HepG2 (cell line): Measurements from ENCODE around the gene UNKL. TPM values are rescaled to one million over a fixed set of nuclear protein-coding genes. Genes with fewer than 3 reads are reported as not detected.

Experiments
- ATF4 ChIP-seq, 2 experiments: fragments of 450-650 bp in 1 of 2; sonication (generic) in 1 of 2; formaldehyde crosslinking; IDR thresholded peaks; 2 replicates each; pipeline versions ENCODE4 v1.5.0 to v1.8.0; 2020 to 2022; ENCODE audit warnings: mild to moderate bottlenecking in 1 of 2, missing genetic modification reagents in 1 of 2
- BCL3 ChIP-seq: sonication (generic); formaldehyde crosslinking; IDR thresholded peaks from 2 replicates; pipeline ENCODE4 v1.5.1; 2020; ENCODE audit warnings: mild to moderate bottlenecking, missing genetic modification reagents, moderate library complexity
- HDAC2 ChIP-seq: sonication (generic); formaldehyde crosslinking; IDR thresholded peaks from 2 replicates; pipeline ENCODE4 v1.4.0; 2020; ENCODE audit warnings: missing genetic modification reagents
- MNT ChIP-seq: fragments of 450-650 bp; IDR thresholded peaks from 2 replicates; pipeline ENCODE4 v1.6.1; 2016
- NCOA1 ChIP-seq: sonication (generic); formaldehyde crosslinking; IDR thresholded peaks from 2 replicates; pipeline ENCODE4 v1.9.0; 2021; ENCODE audit warnings: missing genetic modification reagents
- NR0B2 ChIP-seq: sonication (generic); formaldehyde crosslinking; IDR thresholded peaks from 2 replicates; pipeline ENCODE4 v1.4.0; 2020; ENCODE audit warnings: mild to moderate bottlenecking, missing genetic modification reagents
- PRDM10 ChIP-seq: sonication (generic); formaldehyde crosslinking; IDR thresholded peaks from 2 replicates; pipeline ENCODE4 v1.4.0; 2020; ENCODE audit warnings: low read depth, missing genetic modification reagents
- SP5 ChIP-seq: IDR thresholded peaks from 2 replicates; pipeline ENCODE4 v1.6.1; 2016; ENCODE audit warnings: low read depth, borderline replicate concordance
- ZFP1 ChIP-seq: IDR thresholded peaks from 2 replicates; pipeline ENCODE4 v1.6.1; 2016
- ZNF12 ChIP-seq: sonication (generic); formaldehyde crosslinking; IDR thresholded peaks from 2 replicates; pipeline ENCODE4 v1.5.0; 2020; ENCODE audit warnings: missing genetic modification reagents
- ZNF207 ChIP-seq: fragments of 450-650 bp; IDR thresholded peaks from 2 replicates; pipeline ENCODE4 v1.6.1; 2016; ENCODE audit warnings: antibody characterized with exemption, borderline replicate concordance
- ZNF598 ChIP-seq: sonication (generic); formaldehyde crosslinking; IDR thresholded peaks from 2 replicates; pipeline ENCODE4 v1.5.1; 2020; ENCODE audit warnings: mild to moderate bottlenecking, missing genetic modification reagents, borderline replicate concordance
- ZNF609 ChIP-seq: sonication (generic); formaldehyde crosslinking; IDR thresholded peaks from 2 replicates; pipeline ENCODE4 v1.4.0; 2020; ENCODE audit warnings: mild to moderate bottlenecking, missing genetic modification reagents, borderline replicate concordance
- ZNF816 ChIP-seq: sonication (generic); formaldehyde crosslinking; IDR thresholded peaks from 2 replicates; pipeline ENCODE4 v1.8.0; 2022; ENCODE audit warnings: missing genetic modification reagents, mild to moderate bottlenecking, borderline replicate concordance
- polyA plus RNA-seq, 8 experiments: library from polyadenylated mRNA; depleted of rRNA in 3 of 8; stranded (reverse) in 7 of 8; unstranded in 1 of 8; fragments of >200 nt; fragmentation: Illumina TruSeq in 4 of 8; extraction: Trizol in 4 of 8; gene quantifications; 2 replicates each; pipeline versions ENCODE4 v1.2.1 to v1.2.3, GENCODE V29; 2011 to 2016; ENCODE audit warnings: low read depth in 4 of 8, missing spikeins in 1 of 8, mixed read lengths in 1 of 8; ENCODE audit not compliant: insufficient read depth in 1 of 8
- total RNA-seq, 5 experiments: library from RNA; depleted of rRNA; stranded (reverse); fragments of >200 nt; fragmentation: Illumina TruSeq; extraction: Trizol; gene quantifications; 2 replicates each; pipeline ENCODE4 v1.2.3, GENCODE V29; 2016; ENCODE audit warnings: low read depth in 1 of 5

The UNKL gene
- total and polyA plus RNA-seq, 2 of the 13 experiments (the other 11 are each of a cell fraction or from before 2014, with no cell fraction given): 10.4 to 17.6 TPM

- TF ChIP-seq MNT (no peak), SP5 (CRISPR knock-in tag) (peak; percentile 65; the same call in 1 of the 2 replicates), PRDM10 (CRISPR knock-in tag) (no peak), HDAC2 (CRISPR knock-in tag) (no peak), ZNF598 (no peak), NR0B2 (CRISPR knock-in tag) (no peak), ZNF609 (0 out of 2 replicates have a peak, but pooled peaks have one; percentile 9), ZNF12 (CRISPR knock-in tag) (peak; percentile 58; the same call in 1 of the 2 replicates), NCOA1 (CRISPR knock-in tag) (no peak), BCL3 (peak; percentile 83; the same call in 1 of the 2 replicates), ATF4 (CRISPR knock-in tag; IDR thresholded peaks at IDR 0.05) (no peak), ZNF816 (CRISPR knock-in tag) (no peak), ZNF207 (no peak), ZFP1 (no peak)
Measured at GRCh38 chr16:1331712-1332617, 82.5 kb downstream of the UNKL start (continued).
